ENCODE measurements around the gene SLC7A14.

Gene SLC7A14

DNA sequence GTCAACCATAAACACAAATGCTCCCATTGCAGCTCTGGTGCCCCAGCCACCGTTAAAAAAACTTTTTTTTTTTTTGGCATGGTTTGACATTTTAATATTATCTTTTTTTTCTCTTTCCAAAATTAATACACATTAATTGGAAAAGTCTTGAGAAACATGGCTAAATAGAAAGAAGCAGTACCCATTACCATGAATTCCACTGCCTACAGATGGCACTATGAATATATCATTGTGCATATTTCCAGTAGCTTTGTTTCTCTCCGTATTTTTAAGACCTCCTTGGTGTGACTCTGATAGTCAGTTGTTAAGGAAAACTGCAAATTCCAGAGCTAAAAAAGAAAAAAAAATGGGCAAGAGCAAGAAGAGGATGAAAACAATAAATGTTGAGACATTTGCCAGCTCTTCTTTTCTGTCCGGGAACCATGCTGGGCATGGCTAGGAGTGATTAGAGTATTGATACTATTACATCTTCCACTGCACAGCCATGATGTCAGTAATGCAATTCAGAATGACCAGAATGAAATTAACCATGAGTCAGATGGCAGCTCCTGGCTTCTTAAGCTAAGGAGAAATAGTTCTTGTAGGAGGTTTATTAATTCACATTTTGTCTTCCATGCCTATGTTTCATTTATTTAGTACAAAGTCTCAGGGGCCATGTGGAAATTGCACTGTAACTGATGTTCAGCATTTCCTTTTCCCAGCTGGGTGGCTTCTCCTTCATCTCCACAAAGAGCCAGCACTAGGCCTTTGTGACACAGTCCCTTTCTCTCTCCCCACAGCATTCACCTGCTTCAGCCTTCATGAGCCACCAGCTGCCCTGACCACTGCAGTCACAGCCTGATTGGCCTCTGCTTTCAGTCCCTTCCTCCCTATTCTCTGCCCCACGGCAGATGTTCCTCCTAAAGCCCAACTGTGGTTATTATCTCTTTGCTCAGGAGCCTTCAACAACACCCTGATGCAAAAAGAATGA, 31.8 kb downstream of the SLC7A14 start:
- DNase-seq = no peak
- in situ Hi-C loops (cut with MboI; ENCODE audit: low pct_unique_long_range_greater_than_20kb, low sequenced_read_pairs) = no loop called here

DNA sequence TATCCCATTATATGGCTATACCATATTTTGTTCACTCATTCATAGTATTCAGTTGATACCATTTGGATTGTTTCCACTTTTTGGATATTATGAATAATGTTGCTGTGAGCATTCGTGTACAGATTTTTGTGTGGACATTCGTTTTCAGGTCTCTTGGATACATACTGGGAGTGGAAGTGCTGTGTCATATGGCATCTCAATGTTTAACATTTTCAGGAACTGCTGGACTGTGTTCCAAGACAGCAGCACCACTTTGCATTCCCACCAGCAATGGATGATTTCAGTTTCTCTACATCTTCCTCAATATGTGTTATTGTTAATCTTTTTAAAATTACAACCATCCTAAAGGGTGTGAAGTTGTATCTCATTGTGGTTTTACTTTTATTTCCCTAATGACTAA, 34.6 kb downstream of the SLC7A14 start:
- in situ Hi-C loops (cut with MboI; ENCODE audit: low pct_unique_long_range_greater_than_20kb, low sequenced_read_pairs) = no loop called here
- no peak for DNase-seq

DNA sequence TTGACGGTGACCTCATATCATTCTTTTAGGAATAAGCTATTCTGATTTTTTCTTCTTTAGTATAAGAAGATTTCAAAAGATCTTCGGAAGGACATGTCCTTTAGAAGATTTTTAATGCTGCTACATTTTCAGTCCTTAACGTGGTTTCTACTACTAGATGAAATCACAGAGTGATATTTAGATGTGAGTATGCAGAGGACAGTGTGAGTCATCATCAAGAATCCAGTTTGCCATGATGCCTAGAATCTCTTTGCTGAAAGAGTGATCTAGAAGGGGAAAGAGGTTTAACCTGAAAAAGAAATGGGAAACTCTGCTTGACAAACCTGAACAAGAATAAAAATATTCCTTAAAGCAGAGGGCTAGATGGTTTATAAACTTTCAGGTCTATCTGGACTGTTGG, 43.2 kb downstream of the SLC7A14 start:
- no peak for DNase-seq
- in situ Hi-C loops (cut with MboI; ENCODE audit: low pct_unique_long_range_greater_than_20kb, low sequenced_read_pairs) = no loop called here

DNA sequence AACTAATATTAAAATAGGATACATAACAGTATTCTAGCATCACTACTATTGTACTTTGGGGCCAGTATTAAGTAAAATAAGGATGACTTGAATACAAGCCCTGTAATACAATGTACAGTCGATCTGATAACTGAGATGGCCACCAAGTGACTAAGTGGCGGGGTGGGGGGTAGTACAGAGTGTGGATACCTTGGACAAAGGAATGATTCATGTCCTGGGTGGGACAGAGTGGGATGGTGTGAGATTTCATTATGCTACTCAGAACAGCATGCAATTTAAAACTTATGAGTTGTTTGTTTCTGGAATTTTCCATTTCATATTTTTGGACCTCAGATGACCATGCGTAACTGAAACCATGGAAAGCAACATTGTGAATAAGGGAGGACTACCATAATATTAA, 46.0 kb downstream of the SLC7A14 start:
- in situ Hi-C loops (cut with MboI; ENCODE audit: low pct_unique_long_range_greater_than_20kb, low sequenced_read_pairs) = no loop called here
- no peak for DNase-seq

DNA sequence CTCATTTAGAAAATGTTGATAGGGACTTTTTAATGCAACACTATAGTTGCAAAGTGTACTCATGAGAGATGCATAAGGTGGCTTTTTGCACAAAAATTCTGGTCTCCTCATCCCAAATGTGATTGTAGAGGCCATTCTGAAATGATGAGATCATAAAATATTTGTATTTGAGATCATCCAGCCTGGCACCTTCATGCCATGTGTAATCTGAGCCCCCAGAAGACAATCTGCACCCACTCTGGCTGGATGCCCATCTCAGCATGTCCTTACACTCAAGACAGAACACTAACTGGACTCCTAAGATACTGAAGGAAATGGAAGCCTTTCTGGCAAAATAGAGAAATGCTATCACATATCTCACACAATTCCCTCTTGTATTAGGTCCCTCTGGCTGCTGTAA, 49.2 kb downstream of the SLC7A14 start:
- DNase-seq = no peak
- in situ Hi-C loops (cut with MboI; ENCODE audit: low pct_unique_long_range_greater_than_20kb, low sequenced_read_pairs) = no loop called here

DNA sequence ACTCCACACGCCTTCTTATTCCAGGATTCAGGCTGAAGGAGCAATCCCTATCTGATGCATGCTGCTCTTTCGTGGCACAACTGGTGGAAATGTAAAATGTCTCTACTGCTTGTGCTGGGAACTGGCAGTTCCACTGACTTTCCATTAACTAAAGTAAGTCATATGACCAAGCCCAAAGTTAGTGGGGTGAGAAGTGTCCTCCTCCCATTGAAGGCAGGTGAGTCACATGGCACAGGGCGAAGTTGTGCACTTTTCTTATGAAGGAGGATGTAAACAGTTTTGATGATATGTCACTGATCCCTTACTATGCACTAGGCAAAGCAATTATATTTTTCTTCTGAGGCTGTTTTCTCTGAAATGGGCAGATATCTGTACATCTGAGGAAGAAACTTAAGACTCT, 51.6 kb downstream of the SLC7A14 start:
- in situ Hi-C loops (cut with MboI; ENCODE audit: low pct_unique_long_range_greater_than_20kb, low sequenced_read_pairs) = no loop called here
- DNase-seq = no peak

DNA sequence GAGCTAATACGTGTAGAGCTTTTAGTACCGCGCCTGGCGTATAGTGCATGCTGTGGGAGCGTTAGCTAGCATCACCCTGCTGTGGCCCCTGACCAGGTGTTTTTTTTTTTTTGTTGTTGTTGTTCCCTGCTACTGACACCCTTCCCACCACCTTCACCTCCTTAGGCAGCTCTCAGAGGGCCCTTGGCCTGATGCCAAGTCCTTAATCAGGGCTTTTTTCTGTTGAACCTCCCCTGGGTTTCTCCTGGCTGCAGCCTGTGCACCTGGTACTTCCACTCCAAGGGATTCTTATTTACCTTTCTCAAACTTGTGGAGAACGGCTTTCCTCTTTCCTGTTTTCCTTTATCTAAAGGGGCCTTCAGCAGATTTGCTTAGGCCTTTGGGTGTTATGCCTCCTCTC, 53.3 kb downstream of the SLC7A14 start:
- DNase-seq = no peak
- in situ Hi-C loops (cut with MboI; ENCODE audit: low pct_unique_long_range_greater_than_20kb, low sequenced_read_pairs) = no loop called here

DNA sequence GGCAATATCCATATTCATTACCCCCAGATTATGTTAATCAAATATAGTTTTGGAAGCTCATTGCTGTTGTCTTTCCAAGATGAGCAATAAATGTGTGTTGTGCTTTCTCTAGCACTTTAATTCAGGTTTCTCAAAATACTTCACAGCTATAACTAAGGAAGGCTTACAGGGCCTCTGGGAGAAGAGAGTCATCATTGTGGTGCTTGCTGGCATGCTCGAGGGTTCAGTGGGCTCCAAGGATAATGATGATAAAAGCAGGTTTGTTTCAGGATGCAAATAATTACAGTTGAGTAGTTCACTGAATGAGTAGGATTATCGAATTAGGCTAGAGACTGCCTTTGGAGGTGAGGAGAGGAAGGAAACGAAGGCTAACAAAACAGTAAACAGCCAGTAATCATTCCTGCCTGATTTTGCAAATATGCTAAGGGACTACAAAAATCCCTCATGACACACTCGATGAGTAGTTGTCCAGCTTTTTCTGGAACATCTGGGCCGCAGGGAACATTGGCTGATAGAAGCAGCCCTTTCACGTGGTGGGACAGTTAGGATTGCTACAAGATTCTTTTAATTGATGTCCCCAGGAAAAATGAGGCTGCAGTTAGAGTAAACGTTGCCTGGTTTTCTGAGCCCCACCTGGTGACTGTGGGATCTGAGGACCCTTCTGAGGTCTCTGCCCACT, 54.1 kb downstream of the SLC7A14 start:
- DNase-seq = no peak
- in situ Hi-C loops (cut with MboI; ENCODE audit: low pct_unique_long_range_greater_than_20kb, low sequenced_read_pairs) = no loop called here

DNA sequence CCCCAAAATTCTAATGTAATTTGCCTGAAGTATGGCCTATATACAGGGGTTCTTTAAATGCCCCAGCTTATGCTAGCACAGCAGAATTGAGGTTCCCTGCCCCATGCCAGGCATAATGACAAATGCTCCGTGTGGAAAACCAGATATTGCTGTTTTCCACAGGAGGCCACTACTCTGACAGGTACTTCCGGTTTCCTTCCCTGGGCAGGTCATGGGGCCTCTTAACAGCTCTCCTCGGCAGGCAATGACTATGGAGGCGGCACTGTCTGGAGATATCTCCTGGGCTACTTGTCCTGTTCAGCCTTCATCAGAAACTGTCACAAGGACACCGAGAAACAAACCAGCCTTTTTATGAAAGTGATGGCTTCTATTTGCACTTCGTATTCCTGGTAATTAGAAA, 54.8 kb downstream of the SLC7A14 start:
- DNase-seq = no peak
- in situ Hi-C loops (cut with MboI; ENCODE audit: low pct_unique_long_range_greater_than_20kb, low sequenced_read_pairs) = no loop called here

DNA sequence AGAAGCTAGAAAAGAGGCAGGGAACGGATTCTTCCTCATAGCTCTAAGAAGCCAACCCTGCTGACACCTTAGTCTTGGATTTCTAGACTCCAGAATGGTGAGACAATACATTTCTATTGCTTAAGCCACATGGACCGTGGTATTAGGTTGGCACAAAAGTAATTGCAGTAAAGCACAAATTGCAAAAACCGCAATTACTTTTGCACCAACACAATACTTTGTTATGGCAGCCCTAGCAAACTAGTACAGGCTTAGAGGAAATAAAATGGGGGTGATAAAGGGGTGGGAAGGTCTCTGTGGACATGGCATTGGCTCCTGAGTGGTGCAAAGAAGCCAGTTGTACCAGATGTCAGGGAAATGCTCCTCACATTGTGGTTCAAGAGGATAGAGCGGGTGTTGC, 56.0 kb downstream of the SLC7A14 start:
- in situ Hi-C loops (cut with MboI; ENCODE audit: low pct_unique_long_range_greater_than_20kb, low sequenced_read_pairs) = no loop called here
- no peak for DNase-seq

DNA sequence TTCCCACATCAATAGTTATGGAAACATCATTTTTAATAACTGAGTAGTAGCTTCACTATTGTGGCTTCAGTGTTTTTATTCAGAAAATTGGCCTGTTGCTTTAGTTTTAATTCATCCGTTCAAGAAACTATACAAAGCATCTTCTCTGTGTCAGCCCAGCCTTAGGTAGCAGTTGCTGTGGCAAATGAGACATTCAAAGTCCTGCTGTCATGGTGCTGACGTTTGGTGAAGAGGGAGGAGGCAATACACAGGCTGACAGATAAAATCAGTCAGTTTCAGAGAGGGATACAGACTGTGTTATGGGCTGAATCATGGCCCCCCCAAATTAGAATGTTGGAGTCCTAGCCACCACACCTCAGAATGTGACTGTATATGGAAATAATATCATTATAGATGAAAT, 56.5 kb downstream of the SLC7A14 start:
- DNase-seq = no peak
- in situ Hi-C loops (cut with MboI; ENCODE audit: low pct_unique_long_range_greater_than_20kb, low sequenced_read_pairs) = no loop called here

DNA sequence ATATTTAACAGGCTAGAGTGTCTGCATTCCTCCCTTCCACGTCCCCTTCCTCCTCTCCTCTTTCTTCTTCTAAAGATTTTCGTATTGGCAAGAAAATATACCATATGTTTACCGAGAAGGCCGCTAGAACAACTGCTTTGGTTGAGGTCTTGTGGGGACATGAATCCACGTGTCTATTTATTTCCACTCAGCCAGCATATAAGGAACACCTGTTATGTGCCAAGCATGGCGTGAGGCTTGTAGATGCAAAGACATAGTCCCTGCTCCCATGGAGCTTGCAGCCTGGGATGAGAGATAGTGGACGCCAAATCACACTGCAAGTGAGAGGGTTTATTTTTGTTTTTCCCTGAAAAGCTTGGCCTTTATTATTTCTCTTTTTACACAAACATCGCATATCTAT, 57.1 kb downstream of the SLC7A14 start:
- in situ Hi-C loops (cut with MboI; ENCODE audit: low pct_unique_long_range_greater_than_20kb, low sequenced_read_pairs) = no loop called here
- no peak for DNase-seq

DNA sequence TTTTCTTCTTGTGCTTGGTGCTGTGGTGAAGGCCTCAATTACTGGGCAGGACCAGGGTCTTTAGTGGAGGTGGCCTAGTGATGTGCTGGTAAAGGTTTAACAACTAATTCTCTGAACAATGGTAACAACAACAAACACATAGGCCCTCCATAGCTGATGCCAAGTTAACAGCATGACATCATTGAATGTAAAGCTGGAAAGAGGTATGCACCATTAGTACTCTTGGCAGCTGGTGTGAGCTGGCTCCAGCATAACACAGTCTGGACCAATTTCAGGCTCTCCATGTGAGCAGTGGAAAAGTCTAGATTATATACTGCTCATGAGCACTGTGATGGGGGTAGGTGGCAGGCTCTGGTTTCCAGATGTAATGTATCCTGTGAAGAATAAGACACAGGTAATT, 61.8 kb downstream of the SLC7A14 start:
- DNase-seq = no peak
- in situ Hi-C loops (cut with MboI; ENCODE audit: low pct_unique_long_range_greater_than_20kb, low sequenced_read_pairs) = no loop called here

DNA sequence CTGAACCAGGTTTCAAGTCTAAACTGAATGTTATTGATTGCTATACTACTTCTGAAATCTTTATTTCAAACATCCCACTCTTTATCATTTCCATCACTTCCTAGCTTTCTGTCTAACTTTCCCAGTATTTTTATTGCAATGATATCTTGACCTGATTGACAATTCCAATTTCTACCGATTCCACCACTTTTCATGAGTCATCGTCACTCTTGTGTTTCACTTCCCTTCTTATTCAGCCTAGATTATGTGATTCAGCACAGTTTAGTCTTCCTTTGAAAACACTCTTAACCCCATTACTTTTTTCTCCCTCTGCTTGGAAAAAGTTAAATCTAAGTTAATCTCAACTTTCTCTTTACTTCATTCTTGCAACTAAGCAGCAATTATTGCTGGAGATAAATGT, 62.6 kb downstream of the SLC7A14 start:
- in situ Hi-C loops (cut with MboI; ENCODE audit: low pct_unique_long_range_greater_than_20kb, low sequenced_read_pairs) = no loop called here
- DNase-seq = no peak

DNA sequence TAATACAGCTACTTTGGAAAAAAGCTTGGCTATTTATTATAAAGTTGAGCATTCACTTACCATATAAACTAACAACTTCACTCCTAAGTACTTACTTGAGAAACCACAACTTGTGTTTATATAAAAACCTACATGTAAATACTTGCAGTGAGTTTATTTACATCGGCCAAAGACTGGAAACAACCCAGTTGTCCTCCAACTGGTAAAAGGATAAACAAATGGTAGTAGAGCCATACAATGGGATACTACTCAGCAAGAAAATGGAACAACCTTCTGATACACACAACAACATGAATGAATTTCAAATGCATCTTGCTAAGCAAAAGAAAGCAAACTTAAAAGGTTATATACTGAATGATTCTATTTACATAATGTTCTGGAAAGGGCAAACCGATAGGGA, 63.7 kb downstream of the SLC7A14 start:
- DNase-seq = no peak
- in situ Hi-C loops (cut with MboI; ENCODE audit: low pct_unique_long_range_greater_than_20kb, low sequenced_read_pairs) = no loop called here

DNA sequence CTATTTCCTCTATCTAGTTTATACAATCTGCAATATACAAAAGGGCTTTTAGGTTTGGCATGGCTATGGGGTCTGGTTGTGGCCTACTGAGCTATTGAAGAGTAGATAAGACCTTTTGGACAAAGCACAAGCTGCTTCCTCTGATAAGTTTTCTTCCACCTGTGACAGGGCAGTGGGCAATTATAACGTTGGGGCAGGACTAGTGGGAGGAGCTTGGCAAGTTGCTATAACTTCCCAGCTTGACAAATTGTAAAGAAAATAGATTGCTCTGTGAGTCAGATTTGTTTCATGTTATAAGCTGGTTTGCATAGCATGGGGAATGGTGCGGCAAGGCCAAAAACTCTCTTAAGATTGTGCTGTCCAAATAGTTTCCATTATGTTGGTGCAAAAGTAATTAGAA, 64.9 kb downstream of the SLC7A14 start:
- no peak for DNase-seq
- in situ Hi-C loops (cut with MboI; ENCODE audit: low pct_unique_long_range_greater_than_20kb, low sequenced_read_pairs) = no loop called here

DNA sequence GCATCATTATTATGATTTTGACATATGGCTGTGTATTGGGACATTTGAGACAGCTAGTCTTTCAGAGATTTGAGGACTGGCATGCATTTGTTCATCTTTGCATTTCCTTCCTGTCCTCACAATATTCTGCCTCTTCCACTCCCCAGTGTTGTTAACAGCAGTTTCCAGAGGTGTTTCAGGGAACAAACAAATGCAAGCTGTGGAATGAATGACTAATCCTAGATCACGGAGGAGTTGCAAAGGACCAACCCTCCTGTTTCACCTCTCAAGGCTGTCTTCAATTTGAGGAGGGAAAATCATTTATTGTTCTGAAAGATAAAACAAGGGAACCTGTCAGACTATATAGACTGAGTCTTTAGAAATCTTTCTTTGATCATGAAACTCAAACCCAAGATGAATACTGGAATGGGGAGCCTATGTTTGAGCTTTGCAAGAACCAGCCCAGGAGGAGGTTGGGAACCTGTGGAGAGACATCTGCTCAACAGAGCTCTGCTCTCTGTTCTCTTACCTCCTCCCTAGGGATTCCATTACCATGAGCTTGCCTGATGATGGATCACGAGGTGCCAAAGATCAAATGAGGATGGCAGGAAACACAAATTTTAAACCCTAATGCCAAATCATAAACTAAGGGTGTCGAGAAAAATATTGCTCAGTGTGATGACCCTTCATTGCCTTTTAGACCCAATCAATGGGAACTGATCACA, 68.5 kb downstream of the SLC7A14 start:
- in situ Hi-C loops (cut with MboI; ENCODE audit: low pct_unique_long_range_greater_than_20kb, low sequenced_read_pairs) = no loop called here
- no peak for DNase-seq

DNA sequence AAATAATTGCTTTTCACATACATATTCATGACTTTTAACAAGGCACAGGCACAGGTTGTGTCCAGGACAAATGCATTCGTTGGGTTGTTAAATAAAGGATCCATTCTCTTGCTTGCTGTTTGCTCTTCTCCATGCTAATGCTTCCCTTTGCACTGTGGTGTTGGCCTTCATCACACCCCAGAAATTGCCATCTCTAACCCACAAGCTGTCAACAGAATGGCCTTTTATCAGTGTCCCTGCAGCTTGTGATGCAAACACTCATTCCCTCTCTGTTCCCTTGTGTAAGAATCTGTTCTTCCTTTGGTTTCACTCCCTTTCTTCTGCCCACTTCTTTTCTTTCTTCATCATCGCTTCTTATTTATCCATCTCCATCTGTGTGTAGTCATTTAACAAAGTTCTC, 72.2 kb downstream of the SLC7A14 start:
- no peak for DNase-seq
- in situ Hi-C loops (cut with MboI; ENCODE audit: low pct_unique_long_range_greater_than_20kb, low sequenced_read_pairs) = no loop called here

DNA sequence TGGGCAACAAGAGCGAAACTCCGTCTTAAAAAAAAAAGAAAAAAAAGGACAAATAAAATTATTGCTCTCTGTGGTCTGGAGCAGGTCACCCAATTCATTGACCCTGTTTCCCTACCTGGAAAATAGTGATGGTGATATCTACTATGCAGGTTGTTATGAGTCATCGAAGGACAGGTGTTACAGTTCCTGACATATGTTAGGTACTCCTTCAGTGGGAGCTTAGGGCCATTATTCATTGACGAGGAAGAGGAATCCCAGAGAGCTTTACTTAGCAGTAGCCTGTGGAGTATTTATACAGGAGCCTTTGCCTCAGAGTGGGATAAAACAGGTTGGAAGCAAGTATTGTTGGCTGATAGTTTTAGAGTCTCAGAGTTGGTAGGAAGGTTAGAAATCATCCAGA, 74.5 kb downstream of the SLC7A14 start:
- in situ Hi-C loops (cut with MboI; ENCODE audit: low pct_unique_long_range_greater_than_20kb, low sequenced_read_pairs) = no loop called here

DNA sequence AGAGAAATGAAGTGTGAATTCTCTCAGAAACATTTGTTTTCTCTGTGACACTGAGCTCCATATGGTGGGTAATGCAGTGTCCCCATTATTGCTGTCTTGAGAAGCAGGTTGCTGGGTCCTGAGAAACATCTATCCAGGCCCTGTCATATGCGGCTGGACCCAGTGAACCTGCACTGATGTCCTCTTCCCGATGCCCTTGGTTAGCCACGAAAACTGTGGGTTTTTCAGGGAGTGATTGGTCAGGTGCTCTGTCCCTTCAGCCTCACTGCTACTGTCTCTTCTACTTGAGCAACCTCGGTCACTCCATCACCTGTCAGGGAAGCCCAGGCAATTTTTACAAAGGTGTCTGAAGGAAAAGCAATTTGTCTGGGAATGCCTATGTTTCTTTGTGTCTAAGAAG, 77.0 kb downstream of the SLC7A14 start:
- DNase-seq = no peak
- in situ Hi-C loops (cut with MboI; ENCODE audit: low pct_unique_long_range_greater_than_20kb, low sequenced_read_pairs) = no loop called here

More for the DNA sequence above, 74.5 kb downstream of the SLC7A14 start:
- DNase-seq = no peak

Data from KBM-7 (cell line).